ENCODE measurements around the gene APOBEC3C. TPM values are rescaled to one million over a fixed set of nuclear protein-coding genes. Genes with fewer than 3 reads are reported as not detected.
"Not testable (repeated sequence)": the region's sequence is repeated elsewhere in the genome, so short reads cannot be mapped to it uniquely, and the experiment has no call there.

Gene APOBEC3C
- total RNA-seq, 8 experiments from 2014 or later: 0.96 to 59.2 (median 4.5) TPM

DNA sequence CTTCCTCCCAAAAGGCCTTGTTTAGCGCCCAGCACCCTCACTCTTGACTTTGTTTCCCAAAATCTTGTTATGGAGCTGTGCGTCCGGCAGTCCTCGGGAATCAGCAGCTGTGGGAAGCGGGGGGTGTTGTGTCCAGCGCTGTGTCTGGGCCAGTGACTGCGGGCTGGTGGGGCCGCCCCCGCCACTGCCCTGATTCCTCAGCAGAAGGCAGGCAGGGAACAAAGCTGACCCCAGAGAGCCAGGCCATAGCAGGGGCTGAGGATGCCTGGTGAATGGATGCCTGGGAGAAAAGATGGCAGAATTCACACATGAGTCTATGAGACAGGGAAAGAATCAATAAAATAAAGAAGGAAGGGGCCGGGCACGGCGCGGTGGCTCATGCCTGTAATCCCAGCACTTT, 2.5 kb downstream of the APOBEC3C start:
- 92 to 100% (median 100%) methylated on average over 1 to 10 of the region's 13 CpGs; no CpG with 5 or more reads in 5 of the 10 experiments for WGBS, 10 experiments
- peaks cover 33 to 40% of the 10 kb centered on the region in 2 donors for H3K4me1 ChIP-seq (replicated peaks in 1 of 2)
- in situ Hi-C loops (cut with MboI; ENCODE audit: low pct_unique_long_range_greater_than_20kb in 2 of 9, low sequenced_read_pairs in 9 of 9, unreplicated experiment in 9 of 9): loop anchor here in 3 of 9 experiments (10.0 to 25.0 kb wide), 3 partner anchors 96 to 254 kb away; partner anchors contain the start of gene SUN2 (in 1 of the 3)
- no peak for ATAC-seq (replicated peaks in 6 of 8)
- H3K4me3 ChIP-seq: no peak overlapping the region
- H3K27ac ChIP-seq: no peak overlapping the region

DNA sequence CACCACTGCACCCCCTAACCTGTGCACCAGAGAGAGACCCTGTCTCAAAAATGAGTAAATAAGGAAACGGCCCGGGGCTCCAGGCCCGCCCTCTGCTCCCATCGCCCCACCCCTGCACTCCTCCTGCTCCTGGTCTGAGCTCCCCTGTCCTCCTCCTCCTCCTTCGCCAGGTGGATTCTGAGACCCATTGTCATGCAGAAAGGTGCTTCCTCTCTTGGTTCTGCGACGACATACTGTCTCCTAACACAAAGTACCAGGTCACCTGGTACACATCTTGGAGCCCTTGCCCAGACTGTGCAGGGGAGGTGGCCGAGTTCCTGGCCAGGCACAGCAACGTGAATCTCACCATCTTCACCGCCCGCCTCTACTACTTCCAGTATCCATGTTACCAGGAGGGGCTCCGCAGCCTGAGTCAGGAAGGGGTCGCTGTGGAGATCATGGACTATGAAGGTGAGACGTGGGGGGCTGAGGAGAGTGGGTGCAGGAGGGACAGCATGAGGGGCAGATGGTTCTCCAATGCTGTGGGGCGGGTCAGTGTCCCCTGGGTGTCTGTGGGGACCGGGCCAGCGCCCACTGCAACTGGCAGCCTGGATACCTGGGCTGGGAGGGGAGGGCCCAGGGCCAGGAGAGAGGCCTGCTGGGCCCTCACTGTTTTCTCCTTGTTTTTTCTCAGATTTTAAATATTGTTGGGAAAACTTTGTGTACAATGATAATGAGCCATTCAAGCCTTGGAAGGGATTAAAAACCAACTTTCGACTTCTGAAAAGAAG, 3.7 kb downstream of the APOBEC3C start:
- WGBS, 10 experiments: 61 to 100% (median 75%) methylated on average over 1 to 4 of the region's 18 CpGs; no CpG with 5 or more reads in 5 of the 10 experiments
- Histone ChIP-seq H3K4me3 (no peak overlapping the region), H3K4me1 (replicated peaks in 1 of 2) (peaks cover 33 to 39% of the 10 kb centered on the region in 2 donors), H3K27ac (no peak overlapping the region)
- in situ Hi-C loops (cut with MboI; ENCODE audit: low pct_unique_long_range_greater_than_20kb in 2 of 9, low sequenced_read_pairs in 9 of 9, unreplicated experiment in 9 of 9): loop anchor here in 3 of 9 experiments (10.0 to 25.0 kb wide), 3 partner anchors 95 to 255 kb away; partner anchors contain the start of gene SUN2 (in 1 of the 3)
- no peak for ATAC-seq (replicated peaks in 6 of 8)

DNA sequence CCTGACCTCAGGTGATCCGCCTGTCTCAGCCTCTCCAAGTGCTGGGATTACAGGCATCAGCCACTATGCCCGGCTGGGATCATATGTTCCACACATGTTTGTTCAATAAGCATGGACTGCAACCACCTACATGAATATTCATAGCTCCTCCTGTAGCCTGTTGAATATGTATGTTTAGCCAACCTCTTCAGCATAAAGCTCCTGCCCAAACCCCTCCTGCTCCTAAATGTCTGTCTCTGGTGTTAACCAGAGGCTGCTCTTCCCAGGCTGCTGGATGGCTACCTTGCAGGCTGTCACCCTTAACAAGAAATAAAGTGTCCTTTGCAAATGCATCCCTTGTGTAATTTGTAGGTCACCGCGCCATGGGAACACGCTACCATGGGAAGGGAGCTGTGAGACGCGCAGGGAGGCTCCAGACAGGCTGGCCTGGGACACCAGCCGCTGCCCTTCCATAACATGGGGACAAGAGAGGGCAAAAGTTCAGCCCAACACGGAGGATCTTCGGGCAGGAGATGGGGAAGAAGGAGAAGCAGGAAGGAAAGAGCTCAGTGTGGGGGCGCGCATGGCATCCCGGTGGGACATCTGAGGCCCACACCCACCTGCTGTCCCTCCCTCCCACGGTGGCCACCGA, 6.1 kb downstream of the APOBEC3C start:
- peak; percentile 58 to 86 (median 69) for ATAC-seq (replicated peaks in 6 of 8)
- WGBS, 10 experiments: 0 to 45% (median 0%) methylated on average over 1 to 5 of the region's 15 CpGs; no CpG with 5 or more reads in 6 of the 10 experiments
- in situ Hi-C loops (cut with MboI; ENCODE audit: low pct_unique_long_range_greater_than_20kb in 2 of 9, low sequenced_read_pairs in 9 of 9, unreplicated experiment in 9 of 9): loop anchor here in 3 of 9 experiments (25.0 kb wide), 2 partner anchors 92 to 258 kb away; partner anchors contain the start of gene SUN2 (in 1 of the 3)
- Histone ChIP-seq H3K27ac (peak overlapping the region in 1 of 2 donors; percentile 24), H3K4me1 (replicated peaks in 1 of 2) (peaks cover 13 to 24% of the 10 kb centered on the region in 2 donors), H3K4me3 (peak overlapping the region in 2 of 5 donors; percentile 22 to 24)

DNA sequence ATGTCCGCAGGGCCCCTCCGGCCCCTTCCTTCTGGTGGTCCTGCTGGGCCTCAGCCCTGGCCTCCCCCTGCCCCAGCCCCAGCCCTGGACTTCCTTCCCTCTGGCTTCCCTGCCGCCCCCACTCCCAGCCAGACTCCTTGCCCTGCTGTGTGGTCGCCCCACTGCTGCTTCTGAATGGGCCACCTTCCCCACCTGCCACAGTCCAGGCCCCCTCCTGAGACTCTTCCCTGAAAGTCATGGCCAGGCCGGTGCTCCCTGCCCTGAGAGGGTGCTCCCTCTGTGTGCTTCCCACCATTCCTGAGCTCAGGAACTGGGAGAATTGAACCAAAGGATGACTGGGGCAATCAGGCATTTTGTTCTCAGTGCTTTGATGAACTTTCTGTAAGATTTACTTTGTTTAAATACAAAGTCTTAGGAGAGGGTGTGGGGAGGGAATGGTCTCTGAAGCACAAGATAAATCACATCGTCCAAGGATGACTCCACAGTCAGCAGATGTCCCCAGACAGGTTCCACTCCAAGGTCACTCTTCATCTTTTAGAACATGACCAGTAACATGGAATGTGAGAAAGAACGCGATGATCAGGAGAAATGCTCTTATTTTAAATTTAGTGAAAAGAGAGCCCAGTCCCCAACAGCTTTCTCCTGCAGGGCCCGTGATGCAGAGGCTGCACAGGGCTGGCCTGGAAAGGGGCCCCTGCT, 7.6 kb downstream of the APOBEC3C start:
- no peak for ATAC-seq (replicated peaks in 6 of 8)
- Histone ChIP-seq H3K4me1 (replicated peaks in 1 of 2) (peaks cover 13 to 30% of the 10 kb centered on the region in 2 donors), H3K4me3 (no peak overlapping the region), H3K27ac (peak overlapping the region in 1 of 2 donors; percentile 79)
- WGBS, 10 experiments: 31 to 83% (median 72%) methylated on average over 1 to 3 of the region's 9 CpGs; no CpG with 5 or more reads in 3 of the 10 experiments
- in situ Hi-C loops (cut with MboI; ENCODE audit: low pct_unique_long_range_greater_than_20kb in 2 of 9, low sequenced_read_pairs in 9 of 9, unreplicated experiment in 9 of 9): loop anchor here in 3 of 9 experiments (25.0 kb wide), 2 partner anchors 91 to 259 kb away; partner anchors contain the start of gene SUN2 (in 1 of the 3)

GRCh38 chr22:39024519-39025308, 10.7 kb downstream of the APOBEC3C start:
- WGBS, 10 experiments: 81 to 93% (median 90%) methylated on average over 1 to 4 of the region's 15 CpGs; no CpG with 5 or more reads in 4 of the 10 experiments
- Histone ChIP-seq H3K27ac (no peak overlapping the region), H3K4me3 (no peak overlapping the region), H3K4me1 (replicated peaks in 1 of 2) (peaks cover 13 to 29% of the 10 kb centered on the region in 2 donors)
- in situ Hi-C loops (cut with MboI; ENCODE audit: low pct_unique_long_range_greater_than_20kb in 2 of 9, low sequenced_read_pairs in 9 of 9, unreplicated experiment in 9 of 9): loop anchor here in 3 of 9 experiments (25.0 kb wide), 2 partner anchors 88 to 262 kb away; partner anchors contain the start of gene SUN2 (in 1 of the 3)
- ATAC-seq (replicated peaks in 6 of 8): no peak

DNA sequence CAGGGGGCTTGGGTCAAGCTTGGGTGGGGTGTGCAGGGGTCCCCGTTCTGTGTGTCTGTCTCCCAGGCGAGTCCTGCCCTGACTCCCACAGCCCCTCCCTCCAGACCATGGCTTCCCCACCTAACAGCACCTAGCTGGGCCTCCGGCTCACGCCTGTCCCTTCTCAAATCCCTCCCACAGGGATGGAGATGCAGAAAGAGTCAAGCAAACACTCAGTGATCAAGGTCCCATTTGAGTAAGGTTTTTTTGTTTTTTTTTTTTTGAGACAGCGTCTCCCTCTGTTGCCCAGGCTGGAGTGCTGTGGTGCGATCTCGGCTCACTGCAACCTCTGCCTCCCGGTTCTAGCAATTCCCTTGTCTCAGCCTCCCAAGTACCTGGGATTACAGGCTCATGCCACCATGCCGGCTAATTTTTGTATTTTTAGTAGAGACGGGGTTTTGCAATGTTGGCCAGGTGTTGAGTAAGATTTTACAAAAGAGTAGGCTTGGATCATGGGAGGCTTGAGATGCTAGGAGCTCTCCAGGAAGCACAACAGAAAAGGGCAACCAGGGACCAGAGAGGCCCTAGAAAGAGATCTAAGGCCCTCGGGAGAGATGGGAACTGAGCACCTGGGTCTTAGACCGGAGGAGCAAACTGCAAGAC, 12.6 kb downstream of the APOBEC3C start:
- ATAC-seq (replicated peaks in 6 of 8): no peak
- no peak overlapping the region for H3K27ac ChIP-seq
- H3K4me3 ChIP-seq: no peak overlapping the region
- WGBS, 10 experiments: 82 to 90% (median 83%) methylated on average over 2 to 6 of the region's 12 CpGs; no CpG with 5 or more reads in 5 of the 10 experiments
- in situ Hi-C loops (cut with MboI; ENCODE audit: low pct_unique_long_range_greater_than_20kb in 2 of 9, low sequenced_read_pairs in 9 of 9, unreplicated experiment in 9 of 9): no loop called here
- peaks cover 4 to 16% of the 10 kb centered on the region in 2 donors for H3K4me1 ChIP-seq (replicated peaks in 1 of 2)

DNA sequence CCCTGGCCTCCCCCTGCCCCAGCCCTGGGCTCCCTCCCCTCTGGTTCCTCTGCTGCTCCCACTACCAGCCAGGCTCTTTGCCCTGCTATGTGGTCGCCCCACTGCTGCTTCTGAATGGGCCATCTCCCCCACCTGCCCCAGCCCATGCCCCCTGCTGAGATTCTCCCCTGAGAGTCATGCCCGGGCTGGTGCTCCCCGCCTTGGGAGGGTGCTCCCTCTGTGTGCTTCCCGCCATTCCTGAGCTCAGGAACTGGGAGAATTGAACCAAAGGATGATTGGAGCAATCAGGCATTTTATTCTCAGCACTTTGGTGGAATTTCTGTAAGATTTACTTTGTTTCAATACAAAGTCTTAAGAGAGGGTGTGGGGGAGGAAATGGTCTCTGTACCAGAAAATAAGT, 13.7 kb downstream of the APOBEC3C start:
- no peak overlapping the region for H3K27ac ChIP-seq
- WGBS, 10 experiments: no CpG with 5 or more reads among the region's 4 CpGs
- peaks cover 0 to 7% of the 10 kb centered on the region in 2 donors for H3K4me1 ChIP-seq (replicated peaks in 1 of 2)
- no peak overlapping the region for H3K4me3 ChIP-seq
- no peak for ATAC-seq (replicated peaks in 6 of 8)
- in situ Hi-C loops (cut with MboI; ENCODE audit: low pct_unique_long_range_greater_than_20kb in 2 of 9, low sequenced_read_pairs in 9 of 9, unreplicated experiment in 9 of 9): no loop called here

DNA sequence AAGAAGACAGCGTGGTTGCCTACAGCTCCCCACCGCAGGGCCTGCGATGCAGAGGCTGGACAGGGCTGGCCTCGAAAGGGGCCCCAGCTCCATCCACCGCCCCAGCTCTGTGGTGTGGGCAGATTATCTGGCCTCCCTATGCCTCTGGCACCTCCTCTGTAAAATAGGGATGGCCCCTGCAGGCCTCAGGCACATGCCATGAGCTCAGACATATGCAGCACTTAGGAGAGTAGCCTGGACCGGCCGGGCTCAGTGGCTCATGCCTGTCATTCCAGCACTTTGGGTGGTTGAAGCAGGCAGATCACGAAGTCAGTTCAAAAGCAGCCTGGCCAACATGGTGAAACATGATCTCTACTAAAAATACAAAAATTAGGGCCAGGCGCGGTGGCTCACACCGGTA, 14.2 kb downstream of the APOBEC3C start:
- no peak overlapping the region for H3K27ac ChIP-seq
- no peak overlapping the region for H3K4me3 ChIP-seq
- peak in 1 of 8 experiments; percentile 34 for ATAC-seq (replicated peaks in 6 of 8)
- in situ Hi-C loops (cut with MboI; ENCODE audit: low pct_unique_long_range_greater_than_20kb in 2 of 9, low sequenced_read_pairs in 9 of 9, unreplicated experiment in 9 of 9): no loop called here
- H3K4me1 ChIP-seq (replicated peaks in 1 of 2): peaks cover 0 to 7% of the 10 kb centered on the region in 2 donors
- WGBS, 10 experiments: 50 to 100% (median 90%) methylated on average over 1 to 9 of the region's 11 CpGs; no CpG with 5 or more reads in 4 of the 10 experiments

GRCh38 chr22:39029227-39029626, 15.2 kb downstream of the APOBEC3C start:
- Histone ChIP-seq H3K27ac (no peak overlapping the region), H3K4me3 (no peak overlapping the region), H3K4me1 (replicated peaks in 1 of 2) (peaks cover 0 to 7% of the 10 kb centered on the region in 2 donors)
- in situ Hi-C loops (cut with MboI; ENCODE audit: low pct_unique_long_range_greater_than_20kb in 2 of 9, low sequenced_read_pairs in 9 of 9, unreplicated experiment in 9 of 9): no loop called here
- WGBS, 10 experiments: 75 to 100% (median 93%) methylated on average over 1 to 9 of the region's 13 CpGs
- no peak for ATAC-seq (replicated peaks in 6 of 8)

DNA sequence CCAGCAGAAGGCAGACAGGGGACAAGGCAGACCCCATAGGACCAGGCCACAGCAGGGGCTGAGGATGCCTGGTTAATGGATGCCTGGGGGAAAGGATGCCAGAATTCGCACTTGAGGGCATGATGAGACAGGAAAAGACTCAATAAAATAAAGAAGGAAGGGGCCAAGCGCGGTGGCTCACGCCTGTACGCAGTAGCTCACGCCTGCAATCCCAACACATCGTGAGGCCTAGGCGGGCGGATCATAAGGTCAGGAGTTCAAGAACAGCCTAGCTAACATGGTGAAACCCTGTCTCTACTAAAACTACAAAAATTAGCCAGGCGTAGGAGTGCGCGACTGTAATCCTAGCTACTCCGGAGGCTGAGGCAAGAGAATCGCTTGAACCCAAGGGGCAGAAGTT, 16.6 kb downstream of the APOBEC3C start:
- no peak overlapping the region for H3K27ac ChIP-seq
- in situ Hi-C loops (cut with MboI; ENCODE audit: low pct_unique_long_range_greater_than_20kb in 2 of 9, low sequenced_read_pairs in 9 of 9, unreplicated experiment in 9 of 9): no loop called here
- 81 to 100% (median 97%) methylated on average over 1 to 6 of the region's 14 CpGs; no CpG with 5 or more reads in 5 of the 10 experiments for WGBS, 10 experiments
- ATAC-seq (replicated peaks in 6 of 8): no peak
- H3K4me1 ChIP-seq (replicated peaks in 1 of 2): peaks cover 0 to under 1% of the 10 kb centered on the region in 2 donors
- no peak overlapping the region for H3K4me3 ChIP-seq

- WGBS, 10 experiments: 10 to 100% (median 100%) methylated on average over 1 to 2 of the region's 18 CpGs; no CpG with 5 or more reads in 7 of the 10 experiments
- in situ Hi-C loops (cut with MboI; ENCODE audit: low pct_unique_long_range_greater_than_20kb in 2 of 9, low sequenced_read_pairs in 9 of 9, unreplicated experiment in 9 of 9); H3K4me1 ChIP-seq (replicated peaks in 1 of 2); H3K27ac ChIP-seq; ATAC-seq (replicated peaks in 6 of 8); H3K4me3 ChIP-seq: not testable (repeated sequence)
These were observed 17.6 kb downstream of the APOBEC3C start for GRCh38 chr22:39031434-39032295.
